GM12865 (cell line): ENCODE measurements around the gene CCDC8.
"Not testable (repeated sequence)": the region's sequence is repeated elsewhere in the genome, so short reads cannot be mapped to it uniquely, and the experiment has no call there.

ENCODE experiments used
- DNase-seq: peaks from one replicate; pipeline ENCODE4 v3.0.0; 2010; ENCODE audit warnings: low read depth
- H3K4me3 ChIP-seq: 2 replicates; pipeline ENCODE4 v1.5.1; 2011; ENCODE audit warnings: mild to moderate bottlenecking, low read depth, low read length, control low read depth
- TF ChIP-seq, protein P1 (sequence below): IDR thresholded peaks from 2 replicates; pipeline ENCODE4 v1.5.1; 2011; ENCODE audit warnings: low read length, control low read depth, low read depth, inconsistent platforms; ENCODE audit not compliant: insufficient read depth; ENCODE audit errors: missing control alignments

CCDC8 gene

DNA sequence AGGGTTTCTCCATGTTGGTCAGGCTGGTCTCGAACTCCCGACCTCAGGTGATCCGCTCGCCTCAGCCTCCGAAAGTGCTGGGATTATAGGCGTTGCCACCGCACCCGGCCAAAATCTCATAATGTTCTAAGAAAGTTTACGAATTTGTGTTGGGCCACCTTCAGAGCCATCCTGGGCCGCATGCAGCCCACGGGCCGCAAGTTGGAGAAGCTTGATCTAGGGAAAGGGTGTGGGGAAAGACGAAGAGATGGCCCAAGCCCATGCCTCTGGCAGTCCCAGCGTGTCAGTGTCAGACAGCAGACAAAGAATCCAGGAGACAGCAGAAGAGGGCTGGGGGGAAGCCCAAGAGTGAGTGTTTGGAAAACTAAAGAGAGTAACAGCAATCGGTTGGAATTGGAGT, 32.7 kb upstream of the CCDC8 start:
- TF ChIP-seq, protein P1, sequence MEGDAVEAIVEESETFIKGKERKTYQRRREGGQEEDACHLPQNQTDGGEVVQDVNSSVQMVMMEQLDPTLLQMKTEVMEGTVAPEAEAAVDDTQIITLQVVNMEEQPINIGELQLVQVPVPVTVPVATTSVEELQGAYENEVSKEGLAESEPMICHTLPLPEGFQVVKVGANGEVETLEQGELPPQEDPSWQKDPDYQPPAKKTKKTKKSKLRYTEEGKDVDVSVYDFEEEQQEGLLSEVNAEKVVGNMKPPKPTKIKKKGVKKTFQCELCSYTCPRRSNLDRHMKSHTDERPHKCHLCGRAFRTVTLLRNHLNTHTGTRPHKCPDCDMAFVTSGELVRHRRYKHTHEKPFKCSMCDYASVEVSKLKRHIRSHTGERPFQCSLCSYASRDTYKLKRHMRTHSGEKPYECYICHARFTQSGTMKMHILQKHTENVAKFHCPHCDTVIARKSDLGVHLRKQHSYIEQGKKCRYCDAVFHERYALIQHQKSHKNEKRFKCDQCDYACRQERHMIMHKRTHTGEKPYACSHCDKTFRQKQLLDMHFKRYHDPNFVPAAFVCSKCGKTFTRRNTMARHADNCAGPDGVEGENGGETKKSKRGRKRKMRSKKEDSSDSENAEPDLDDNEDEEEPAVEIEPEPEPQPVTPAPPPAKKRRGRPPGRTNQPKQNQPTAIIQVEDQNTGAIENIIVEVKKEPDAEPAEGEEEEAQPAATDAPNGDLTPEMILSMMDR = no peak
- no peak overlapping the region for H3K4me3 ChIP-seq
- DNase-seq = no peak

DNA sequence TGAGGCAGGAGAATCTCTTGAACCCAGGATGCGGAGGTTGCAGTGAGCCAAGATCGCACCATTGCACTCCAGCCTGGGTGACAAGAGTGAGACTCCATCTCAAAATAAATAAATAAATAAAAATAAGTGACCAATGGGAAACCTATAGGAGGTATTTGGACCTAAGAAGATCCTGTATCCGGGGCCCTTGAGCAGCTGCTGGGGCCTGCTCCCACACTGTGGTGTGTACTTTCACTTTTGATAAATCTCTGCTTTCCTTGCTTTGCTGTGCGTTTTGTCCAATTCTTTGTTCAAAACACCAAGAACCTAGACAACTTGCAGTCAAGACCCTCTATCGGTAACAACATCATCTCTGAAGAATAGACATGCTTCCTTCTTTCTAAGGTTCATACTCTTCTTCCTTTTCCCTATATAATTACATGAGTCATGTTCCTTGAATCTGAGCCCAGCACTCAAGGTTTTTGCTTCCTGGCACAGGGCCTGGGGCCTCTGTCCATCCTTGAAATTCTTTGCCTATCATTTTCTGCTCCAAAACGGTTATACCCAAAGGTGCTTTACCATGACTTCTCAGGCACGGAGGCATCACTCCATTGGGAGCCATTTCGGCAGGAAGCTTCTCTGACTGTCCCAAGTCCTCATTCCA, 29.6 kb upstream of the CCDC8 start:
- TF ChIP-seq, protein P1 = no peak
- H3K4me3 ChIP-seq = no peak overlapping the region
- DNase-seq = no peak

DNA sequence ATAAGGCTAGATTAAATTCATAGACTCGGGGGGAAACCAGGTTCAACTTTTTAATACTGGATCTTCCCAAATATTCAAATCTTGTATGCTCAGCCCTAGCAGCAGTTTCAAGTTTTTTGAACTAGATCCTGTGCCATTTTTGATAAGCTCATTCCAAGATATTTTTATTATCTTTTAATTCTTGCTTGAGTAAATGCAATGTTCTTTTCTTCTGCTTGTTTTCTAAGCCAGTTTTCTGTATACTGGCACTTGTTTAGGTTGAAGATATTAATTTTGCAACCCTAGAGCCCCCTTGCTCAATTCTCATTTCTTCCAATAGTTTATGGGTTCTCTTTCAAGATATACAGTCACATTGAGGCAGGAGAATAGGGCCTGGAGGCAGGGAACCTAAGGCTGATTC, 28.5 kb upstream of the CCDC8 start:
- no peak for DNase-seq
- TF ChIP-seq, protein P1 = no peak
- no peak overlapping the region for H3K4me3 ChIP-seq

DNA sequence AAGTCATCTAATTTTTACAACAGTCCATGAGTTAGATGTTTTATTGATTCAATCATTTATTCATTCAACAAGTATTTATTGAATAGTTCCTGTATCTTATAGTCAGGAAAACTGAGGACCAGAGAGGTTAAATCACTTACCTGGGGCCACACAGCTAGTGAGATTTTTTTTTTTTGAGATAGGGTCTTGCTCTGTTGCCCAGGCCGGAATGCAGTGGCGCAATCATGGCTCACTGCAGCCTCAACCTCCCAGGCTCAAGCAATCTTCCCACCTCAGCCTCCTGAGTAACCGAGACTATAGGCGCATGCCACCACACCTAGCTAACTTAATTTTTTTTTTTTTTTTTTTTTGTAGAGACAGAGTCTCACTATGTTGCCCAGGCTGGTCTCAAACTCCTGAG, 22.3 kb upstream of the CCDC8 start:
- DNase-seq = not testable (repeated sequence)

DNA sequence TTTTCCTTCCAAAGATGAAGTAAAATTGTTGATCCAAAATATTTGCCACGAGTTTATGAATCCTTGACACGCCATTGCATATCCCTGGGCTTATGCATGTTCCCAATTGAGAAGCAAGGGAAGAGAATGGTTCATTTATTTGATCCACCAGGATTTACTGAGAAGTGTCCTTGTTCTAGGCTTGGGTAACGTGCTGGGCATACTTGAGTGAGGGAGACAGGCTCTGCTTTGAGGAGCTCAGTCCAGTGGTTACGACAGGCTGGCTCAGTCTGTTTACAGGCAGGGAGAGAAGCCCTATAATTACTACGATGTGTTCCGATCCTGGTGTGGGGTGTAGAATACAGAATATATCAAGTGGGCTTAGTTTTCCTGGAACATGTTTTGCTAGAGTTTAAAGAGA, 21.6 kb upstream of the CCDC8 start:
- no peak overlapping the region for H3K4me3 ChIP-seq
- TF ChIP-seq, protein P1 = no peak
- DNase-seq = no peak

More for the DNA sequence above, 22.3 kb upstream of the CCDC8 start:
- H3K4me3 ChIP-seq = not testable (repeated sequence)

DNA sequence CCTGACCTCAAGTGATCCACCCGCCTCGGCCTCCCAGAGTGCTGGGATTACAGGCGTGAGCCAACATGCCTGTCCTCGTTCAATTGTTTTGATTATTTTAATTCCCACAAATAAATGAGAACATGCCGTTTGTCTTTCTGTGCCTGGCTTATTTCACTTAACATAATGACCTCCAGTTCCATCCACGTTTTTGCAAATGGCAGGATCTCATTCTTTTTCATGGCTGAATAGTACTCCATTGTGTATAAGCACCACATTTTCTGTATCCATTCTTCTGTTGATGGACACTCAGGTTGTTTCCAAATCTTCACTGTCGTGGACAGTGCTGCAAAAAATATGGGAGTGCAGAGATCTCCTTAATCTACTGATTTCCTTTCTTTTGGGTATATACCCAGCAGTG, 20.1 kb upstream of the CCDC8 start:
- not testable (repeated sequence) for H3K4me3 ChIP-seq, DNase-seq

DNA sequence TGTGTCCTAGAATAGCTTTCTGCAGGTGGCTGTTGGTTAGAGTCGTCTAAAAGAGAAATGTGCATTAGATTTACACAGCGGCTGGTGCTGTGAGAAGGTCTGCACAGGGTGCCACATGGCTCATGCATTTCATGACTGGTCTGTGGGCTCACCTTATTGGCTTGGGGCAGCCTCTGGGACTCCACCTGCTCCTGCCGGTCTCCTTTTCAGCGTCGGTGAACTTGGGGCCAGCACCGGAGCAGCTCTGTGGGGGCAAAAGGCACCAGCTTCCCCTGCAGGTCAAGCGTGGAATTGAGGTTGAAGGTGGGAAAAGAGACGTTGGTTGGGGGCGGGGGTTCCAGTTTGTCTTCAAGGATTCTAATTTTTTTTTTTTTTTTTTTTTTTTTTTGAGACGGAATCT, 18.5 kb upstream of the CCDC8 start:
- DNase-seq = peak; percentile 7
- no peak overlapping the region for H3K4me3 ChIP-seq
- TF ChIP-seq, protein P1 = peak; percentile 11

DNA sequence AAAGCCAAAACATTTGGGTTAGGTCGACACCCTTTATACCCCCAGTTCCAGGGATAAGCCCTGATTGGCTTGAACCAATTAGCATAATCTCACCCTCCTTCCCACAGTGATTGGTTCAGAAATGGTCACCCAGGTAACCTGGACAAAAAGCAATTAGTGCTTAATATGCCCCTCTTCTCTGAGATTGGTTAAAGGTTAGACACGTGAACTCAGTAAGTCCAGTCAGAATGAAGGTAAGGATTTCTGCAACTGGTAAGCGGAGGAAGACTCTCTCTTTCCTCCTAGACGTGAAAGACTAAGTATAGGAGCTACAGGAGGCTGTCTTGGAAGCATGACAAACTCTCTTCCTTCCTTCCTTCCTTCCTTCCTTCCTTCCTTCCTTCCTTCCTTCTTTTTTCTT, 16.6 kb upstream of the CCDC8 start:
- DNase-seq = no peak
- TF ChIP-seq, protein P1 = no peak
- H3K4me3 ChIP-seq = no peak overlapping the region
